ENCODE measurements around the gene CASP7.

DNA sequence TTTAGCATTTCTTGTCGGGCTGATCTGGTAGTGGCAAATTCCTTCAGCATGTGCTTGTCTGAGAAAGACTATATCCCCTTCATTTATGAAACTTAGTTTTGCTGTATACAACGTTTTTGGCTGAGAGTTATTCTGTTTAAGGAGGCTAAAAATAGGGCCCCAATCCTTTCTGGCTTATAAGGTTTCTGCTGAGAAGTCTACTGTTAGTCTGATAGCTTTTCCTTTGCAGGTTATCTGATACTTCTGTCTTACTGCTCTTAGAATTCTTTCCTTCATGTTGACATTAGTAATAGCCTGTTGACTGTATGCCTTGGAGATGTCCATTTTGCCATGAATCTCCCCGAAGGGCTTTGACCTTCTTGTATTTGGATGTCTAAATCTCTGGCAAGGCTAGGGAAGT lies 9.9 kb downstream of the CASP7 start:
- TF ChIP-seq, protein P1, sequence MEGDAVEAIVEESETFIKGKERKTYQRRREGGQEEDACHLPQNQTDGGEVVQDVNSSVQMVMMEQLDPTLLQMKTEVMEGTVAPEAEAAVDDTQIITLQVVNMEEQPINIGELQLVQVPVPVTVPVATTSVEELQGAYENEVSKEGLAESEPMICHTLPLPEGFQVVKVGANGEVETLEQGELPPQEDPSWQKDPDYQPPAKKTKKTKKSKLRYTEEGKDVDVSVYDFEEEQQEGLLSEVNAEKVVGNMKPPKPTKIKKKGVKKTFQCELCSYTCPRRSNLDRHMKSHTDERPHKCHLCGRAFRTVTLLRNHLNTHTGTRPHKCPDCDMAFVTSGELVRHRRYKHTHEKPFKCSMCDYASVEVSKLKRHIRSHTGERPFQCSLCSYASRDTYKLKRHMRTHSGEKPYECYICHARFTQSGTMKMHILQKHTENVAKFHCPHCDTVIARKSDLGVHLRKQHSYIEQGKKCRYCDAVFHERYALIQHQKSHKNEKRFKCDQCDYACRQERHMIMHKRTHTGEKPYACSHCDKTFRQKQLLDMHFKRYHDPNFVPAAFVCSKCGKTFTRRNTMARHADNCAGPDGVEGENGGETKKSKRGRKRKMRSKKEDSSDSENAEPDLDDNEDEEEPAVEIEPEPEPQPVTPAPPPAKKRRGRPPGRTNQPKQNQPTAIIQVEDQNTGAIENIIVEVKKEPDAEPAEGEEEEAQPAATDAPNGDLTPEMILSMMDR (IDR thresholded peaks at IDR 0.05), result no peak
- no peak for TF ChIP-seq POLR2A (IDR thresholded peaks at IDR 0.05)
